ENCODE results near the gene ACVR1B.

DNA sequence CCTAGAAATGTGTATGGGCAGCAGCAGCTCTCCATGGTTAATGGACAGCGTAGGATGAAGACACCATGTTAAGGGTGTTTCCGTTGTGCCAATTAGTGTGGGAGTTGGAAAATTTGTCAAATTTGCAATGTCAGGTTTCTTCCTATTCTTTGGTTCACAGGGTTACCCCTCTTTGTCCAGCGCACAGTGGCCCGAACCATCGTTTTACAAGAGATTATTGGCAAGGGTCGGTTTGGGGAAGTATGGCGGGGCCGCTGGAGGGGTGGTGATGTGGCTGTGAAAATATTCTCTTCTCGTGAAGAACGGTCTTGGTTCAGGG is 29.3 kb downstream of the ACVR1B start:
- TF ChIP-seq, protein P1, sequence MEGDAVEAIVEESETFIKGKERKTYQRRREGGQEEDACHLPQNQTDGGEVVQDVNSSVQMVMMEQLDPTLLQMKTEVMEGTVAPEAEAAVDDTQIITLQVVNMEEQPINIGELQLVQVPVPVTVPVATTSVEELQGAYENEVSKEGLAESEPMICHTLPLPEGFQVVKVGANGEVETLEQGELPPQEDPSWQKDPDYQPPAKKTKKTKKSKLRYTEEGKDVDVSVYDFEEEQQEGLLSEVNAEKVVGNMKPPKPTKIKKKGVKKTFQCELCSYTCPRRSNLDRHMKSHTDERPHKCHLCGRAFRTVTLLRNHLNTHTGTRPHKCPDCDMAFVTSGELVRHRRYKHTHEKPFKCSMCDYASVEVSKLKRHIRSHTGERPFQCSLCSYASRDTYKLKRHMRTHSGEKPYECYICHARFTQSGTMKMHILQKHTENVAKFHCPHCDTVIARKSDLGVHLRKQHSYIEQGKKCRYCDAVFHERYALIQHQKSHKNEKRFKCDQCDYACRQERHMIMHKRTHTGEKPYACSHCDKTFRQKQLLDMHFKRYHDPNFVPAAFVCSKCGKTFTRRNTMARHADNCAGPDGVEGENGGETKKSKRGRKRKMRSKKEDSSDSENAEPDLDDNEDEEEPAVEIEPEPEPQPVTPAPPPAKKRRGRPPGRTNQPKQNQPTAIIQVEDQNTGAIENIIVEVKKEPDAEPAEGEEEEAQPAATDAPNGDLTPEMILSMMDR (IDR thresholded peaks at IDR 0.05; ENCODE audit: borderline replicate concordance, extremely low read depth, low read length, poor library complexity, severe bottlenecking) = no peak
- TF ChIP-seq EZH2 (IDR thresholded peaks at IDR 0.05; ENCODE audit: borderline replicate concordance, low read depth, low read length, severe bottlenecking) = no peak

Measured in DND-41 (cell line).